Fibroblast of pulmonary artery (primary cell): ENCODE results near the gene PNPT1.
"Not testable (repeated sequence)": the region's sequence is repeated elsewhere in the genome, so short reads cannot be mapped to it uniquely, and the experiment has no call there.

Source experiments
- DNase-seq: peaks from one replicate; pipeline ENCODE4 v3.0.0-alpha.2; 2010; ENCODE audit warnings: low read depth
- H3K4me3 ChIP-seq: replicated peaks from 2 replicates; pipeline ENCODE4 v1.5.1; 2011; ENCODE audit warnings: low read depth, mild to moderate bottlenecking, control low read depth, low read length, moderate library complexity
- TF ChIP-seq, protein P1 (sequence below): IDR thresholded peaks from 2 replicates; pipeline ENCODE4 v1.5.1; 2011; ENCODE audit warnings: mild to moderate bottlenecking, control low read depth, low read length, inconsistent platforms; ENCODE audit errors: missing control alignments

Gene PNPT1

DNA sequence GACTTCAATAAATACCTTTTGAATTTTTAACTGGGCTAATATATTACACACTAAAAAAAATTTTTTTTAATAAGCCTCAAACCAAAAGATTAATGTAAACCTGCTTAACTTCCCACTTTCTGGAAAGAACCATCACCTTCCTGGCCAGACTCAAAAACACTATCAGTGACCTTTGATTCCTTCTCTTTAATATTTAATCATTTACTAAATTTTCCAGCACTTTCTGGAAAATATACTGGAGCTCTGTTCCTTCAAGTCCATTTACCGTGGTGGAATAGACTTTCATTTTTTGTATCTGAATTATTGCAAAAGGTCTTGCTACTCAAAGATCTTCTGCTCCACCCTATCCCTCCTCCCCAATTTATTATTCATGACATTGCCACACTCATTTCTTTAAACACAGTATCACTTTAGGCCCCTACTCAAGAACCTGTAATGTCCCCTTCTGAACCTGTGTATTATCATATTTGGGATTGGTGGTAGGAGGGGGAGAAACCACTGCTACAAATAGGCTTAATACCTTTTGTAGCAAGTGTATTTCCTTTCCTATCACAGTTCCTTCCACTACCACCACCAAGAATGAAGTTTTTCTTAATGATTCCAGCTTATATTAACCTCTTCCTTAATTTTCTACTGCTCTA, 83.6 kb downstream of the PNPT1 start:
- TF ChIP-seq, protein P1, sequence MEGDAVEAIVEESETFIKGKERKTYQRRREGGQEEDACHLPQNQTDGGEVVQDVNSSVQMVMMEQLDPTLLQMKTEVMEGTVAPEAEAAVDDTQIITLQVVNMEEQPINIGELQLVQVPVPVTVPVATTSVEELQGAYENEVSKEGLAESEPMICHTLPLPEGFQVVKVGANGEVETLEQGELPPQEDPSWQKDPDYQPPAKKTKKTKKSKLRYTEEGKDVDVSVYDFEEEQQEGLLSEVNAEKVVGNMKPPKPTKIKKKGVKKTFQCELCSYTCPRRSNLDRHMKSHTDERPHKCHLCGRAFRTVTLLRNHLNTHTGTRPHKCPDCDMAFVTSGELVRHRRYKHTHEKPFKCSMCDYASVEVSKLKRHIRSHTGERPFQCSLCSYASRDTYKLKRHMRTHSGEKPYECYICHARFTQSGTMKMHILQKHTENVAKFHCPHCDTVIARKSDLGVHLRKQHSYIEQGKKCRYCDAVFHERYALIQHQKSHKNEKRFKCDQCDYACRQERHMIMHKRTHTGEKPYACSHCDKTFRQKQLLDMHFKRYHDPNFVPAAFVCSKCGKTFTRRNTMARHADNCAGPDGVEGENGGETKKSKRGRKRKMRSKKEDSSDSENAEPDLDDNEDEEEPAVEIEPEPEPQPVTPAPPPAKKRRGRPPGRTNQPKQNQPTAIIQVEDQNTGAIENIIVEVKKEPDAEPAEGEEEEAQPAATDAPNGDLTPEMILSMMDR: no peak
- DNase-seq: no peak

DNA sequence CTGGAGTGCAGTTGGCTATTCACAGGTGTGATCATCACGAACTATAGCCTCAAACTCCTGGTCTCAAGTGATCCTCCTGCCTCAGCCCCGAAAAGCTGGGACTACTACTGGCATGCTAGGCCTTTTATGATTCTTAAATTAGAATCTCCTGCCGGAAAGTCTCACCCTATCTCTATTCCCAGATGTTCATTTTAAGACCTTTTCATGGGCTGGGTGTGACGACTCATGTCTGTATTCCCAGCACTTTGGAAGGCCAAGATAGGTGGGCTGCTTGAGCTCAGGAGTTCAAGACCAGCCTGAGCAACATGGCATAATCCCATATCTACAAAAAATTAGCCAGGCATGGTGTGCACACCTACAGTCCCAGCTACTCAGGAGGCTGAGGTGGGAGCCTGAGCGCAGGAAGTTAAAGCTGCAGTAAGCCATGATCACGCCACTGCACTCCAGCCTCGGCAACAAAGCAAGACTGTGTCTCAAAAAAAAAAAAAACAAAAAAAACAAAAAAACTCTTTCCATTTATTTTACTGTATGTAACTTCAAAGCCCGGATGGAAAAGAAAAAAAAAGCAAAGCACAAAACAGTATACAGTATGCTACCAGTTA, 84.3 kb downstream of the PNPT1 start:
- no peak overlapping the region for H3K4me3 ChIP-seq
- DNase-seq: no peak
- TF ChIP-seq, protein P1: no peak

More for the DNA sequence above, 83.6 kb downstream of the PNPT1 start:
- H3K4me3 ChIP-seq: no peak overlapping the region

DNA sequence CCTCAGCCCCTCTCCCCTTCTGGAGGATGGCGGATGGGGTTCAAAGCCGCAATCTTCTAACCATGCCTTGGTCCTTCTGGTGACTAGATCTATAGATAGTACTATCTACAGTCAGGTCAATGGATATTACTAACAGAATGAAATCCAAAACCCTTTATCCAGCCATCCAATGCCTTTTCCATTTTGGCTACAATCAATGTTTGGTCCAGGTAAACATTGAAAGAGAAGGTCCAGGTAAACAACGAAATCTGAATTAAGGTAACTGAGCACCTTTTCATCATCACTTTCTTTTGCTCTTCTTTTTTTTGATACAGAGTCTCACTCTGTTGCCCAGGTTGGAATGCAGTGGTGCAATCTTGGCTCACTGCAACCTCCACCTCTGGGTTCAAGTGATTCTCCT, 85.9 kb downstream of the PNPT1 start:
- TF ChIP-seq, protein P1: no peak
- DNase-seq: no peak
- no peak overlapping the region for H3K4me3 ChIP-seq

DNA sequence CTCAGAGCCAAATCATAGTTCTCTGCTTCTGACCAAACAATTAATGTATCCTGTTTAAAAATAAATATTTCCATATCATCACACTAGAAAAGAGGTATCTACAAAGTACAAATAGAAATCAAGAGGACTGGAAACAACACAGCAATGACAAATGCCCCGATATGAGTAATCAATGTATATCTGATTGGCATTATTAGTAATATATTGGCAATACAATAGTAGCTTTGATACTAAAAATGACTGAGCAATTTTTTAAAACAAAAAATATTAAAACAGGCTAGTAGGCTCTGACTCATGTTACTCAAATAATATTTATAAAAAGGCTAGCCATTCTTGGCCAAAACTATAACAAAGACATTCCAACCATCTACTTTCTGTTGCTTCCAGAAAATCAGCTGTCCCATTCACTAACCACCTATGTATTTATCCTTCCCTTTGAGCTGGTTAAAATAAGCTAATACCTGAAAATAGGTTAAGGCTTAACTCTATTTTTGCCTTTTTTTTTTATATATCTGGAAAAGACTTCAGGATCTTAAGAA, 89.5 kb downstream of the PNPT1 start:
- TF ChIP-seq, protein P1: no peak
- no peak overlapping the region for H3K4me3 ChIP-seq
- DNase-seq: peak; percentile 39

DNA sequence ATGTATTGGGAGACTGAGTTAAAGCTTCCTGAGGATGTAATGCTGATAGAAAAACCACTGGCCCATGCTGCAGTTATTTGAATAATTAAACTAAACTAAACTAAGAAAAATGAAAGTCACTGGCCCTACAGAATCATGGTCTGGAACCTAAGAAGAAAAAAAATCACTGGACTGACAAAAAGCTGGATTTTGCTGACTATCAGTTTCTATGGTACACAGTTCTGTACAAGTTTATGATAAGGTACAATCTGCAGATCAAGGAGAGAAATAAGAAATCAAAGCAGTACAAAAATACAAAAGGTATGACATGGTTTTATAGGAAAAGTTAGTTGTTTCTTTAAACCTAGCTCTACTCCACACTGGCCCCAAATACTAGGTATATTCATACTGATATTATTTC, 91.8 kb downstream of the PNPT1 start:
- DNase-seq: no peak
- no peak overlapping the region for H3K4me3 ChIP-seq
- TF ChIP-seq, protein P1: no peak

DNA sequence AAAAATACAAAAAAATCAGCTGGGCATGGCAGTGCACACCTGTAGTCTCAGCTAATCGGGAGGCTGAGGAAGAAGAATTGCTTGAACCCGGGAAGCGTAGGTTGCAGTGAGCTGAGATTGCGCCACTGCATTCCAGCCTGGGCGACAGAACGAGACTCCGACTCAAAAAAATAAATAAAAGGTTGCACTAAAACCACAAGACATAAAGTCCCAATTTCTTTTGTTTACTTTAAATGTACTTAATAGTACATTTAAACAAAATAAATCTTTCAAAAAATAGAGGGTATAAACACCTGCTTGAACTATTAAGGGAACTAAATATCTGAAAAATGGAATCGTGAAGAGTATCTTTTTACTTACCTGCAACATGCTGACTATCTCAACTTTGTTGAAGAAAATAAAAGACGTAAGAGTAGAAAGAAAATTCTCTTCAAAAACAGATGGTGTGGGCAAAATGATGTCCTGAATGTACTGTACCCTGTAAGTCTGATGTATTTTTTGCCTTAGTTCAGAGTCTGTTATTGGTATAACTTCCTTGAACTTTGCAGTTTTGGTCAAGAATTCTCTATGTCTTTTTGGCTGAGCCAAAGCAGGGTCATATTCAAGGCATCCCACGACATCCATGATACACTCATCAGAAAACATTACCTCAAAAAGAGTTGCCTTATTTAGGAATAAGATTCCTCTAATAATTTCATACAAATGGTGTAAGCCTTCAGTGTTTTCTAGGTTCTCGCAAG, 95.4 kb downstream of the PNPT1 start:
- TF ChIP-seq, protein P1: no peak
- DNase-seq: no peak

DNA sequence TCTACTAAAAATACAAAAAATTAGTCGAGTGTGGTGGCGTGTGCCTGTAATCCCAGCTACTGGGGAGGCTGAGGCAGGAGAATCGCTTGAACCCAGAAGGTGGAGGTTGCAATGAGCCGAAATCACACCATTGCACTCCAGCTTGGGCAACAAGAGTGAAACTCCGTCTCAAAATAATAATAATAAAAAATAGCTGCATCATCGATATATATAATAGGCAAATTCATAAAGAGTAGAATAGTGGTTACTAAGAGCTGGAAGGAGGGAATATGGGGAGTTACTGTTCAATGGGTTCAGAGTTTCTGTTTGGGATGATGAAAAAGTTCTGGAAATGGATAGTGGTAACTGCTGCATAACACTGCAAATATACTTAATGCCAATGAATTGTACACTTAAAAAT, 96.8 kb downstream of the PNPT1 start:
- not testable (repeated sequence) for DNase-seq, H3K4me3 ChIP-seq

More for the DNA sequence above, 95.4 kb downstream of the PNPT1 start:
- no peak overlapping the region for H3K4me3 ChIP-seq
